Ishikawa (cell line): ENCODE results near the gene DDX49.

Experiments used
- CREB1 ChIP-seq: IDR thresholded peaks from 2 replicates; pipeline ENCODE4 v1.6.1; 2012; ENCODE audit warnings: low read depth
- EGR1 ChIP-seq: IDR thresholded peaks from 2 replicates; pipeline ENCODE4 v1.6.1; 2012
- EP300 ChIP-seq: IDR thresholded peaks from 2 replicates; pipeline ENCODE4 v1.6.1; 2012; ENCODE audit warnings: borderline replicate concordance
- RAD21 ChIP-seq: IDR thresholded peaks from 2 replicates; pipeline ENCODE4 v1.6.1; 2012; ENCODE audit warnings: low read depth
- TAF1 ChIP-seq: IDR thresholded peaks from 2 replicates; pipeline ENCODE4 v1.6.1; 2012; ENCODE audit warnings: low read depth, mild to moderate bottlenecking
- TCF12 ChIP-seq: IDR thresholded peaks from 2 replicates; pipeline ENCODE4 v1.6.1; 2012; ENCODE audit warnings: low read depth
- ZBTB7A ChIP-seq: IDR thresholded peaks from 2 replicates; pipeline ENCODE4 v1.6.1; 2012; ENCODE audit warnings: low read depth
- TF ChIP-seq, protein P1 (sequence below): IDR thresholded peaks from 2 replicates; pipeline ENCODE4 v1.6.1; 2012; ENCODE audit warnings: low read depth, mild to moderate bottlenecking
- TF ChIP-seq, protein P2 (sequence below): IDR thresholded peaks from 2 replicates; pipeline ENCODE4 v1.6.1; 2012

DNA sequence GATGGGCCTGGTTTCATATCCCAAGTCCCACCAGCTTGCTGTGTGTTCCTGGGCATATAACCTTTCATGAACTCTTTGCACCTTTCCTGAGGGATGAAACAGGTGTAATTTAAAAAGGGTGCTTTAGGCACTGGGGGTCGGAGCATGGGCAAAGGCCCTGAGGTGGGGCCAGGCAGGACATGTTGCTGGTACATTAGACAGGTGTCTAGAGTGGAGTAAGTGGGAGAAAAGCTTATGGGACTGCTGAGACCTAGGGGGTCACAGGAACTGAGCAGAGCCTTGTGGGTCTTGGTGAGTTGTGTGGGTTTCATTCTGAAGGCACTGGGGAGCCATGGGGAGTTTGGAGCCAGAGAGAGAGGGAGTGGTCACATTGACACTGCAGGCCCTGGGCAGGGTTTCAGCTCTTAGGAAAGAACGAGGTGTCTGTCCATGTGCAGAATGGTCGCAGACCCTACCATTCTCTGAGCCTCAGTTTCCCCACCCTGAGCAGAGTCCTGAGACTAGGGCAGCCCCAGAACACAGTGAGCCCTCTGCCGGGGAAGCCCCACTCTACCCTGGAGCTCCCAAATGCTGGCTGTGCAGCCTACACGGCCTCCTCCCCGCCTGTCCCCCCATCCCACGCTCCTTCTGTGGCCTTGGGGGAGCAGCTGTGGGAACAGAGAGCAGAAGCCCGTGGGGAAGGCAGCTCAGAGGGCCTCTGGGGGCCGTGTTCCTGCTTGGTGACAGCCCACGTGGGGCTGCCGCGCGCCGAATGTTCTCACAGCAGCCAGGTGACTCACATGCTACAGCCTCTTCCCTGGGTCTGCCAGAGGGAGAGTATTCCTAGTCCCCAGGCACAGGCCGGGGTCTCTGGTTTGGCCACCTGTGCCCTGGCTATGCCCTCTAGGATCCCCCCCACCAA is 28.8 kb downstream of the DDX49 start:
- TF ChIP-seq EGR1 (no peak), EP300 (no peak), RAD21 (no peak), ZBTB7A (no peak), TCF12 (no peak), CREB1 (no peak), TAF1 (no peak)
- TF ChIP-seq, protein P1, sequence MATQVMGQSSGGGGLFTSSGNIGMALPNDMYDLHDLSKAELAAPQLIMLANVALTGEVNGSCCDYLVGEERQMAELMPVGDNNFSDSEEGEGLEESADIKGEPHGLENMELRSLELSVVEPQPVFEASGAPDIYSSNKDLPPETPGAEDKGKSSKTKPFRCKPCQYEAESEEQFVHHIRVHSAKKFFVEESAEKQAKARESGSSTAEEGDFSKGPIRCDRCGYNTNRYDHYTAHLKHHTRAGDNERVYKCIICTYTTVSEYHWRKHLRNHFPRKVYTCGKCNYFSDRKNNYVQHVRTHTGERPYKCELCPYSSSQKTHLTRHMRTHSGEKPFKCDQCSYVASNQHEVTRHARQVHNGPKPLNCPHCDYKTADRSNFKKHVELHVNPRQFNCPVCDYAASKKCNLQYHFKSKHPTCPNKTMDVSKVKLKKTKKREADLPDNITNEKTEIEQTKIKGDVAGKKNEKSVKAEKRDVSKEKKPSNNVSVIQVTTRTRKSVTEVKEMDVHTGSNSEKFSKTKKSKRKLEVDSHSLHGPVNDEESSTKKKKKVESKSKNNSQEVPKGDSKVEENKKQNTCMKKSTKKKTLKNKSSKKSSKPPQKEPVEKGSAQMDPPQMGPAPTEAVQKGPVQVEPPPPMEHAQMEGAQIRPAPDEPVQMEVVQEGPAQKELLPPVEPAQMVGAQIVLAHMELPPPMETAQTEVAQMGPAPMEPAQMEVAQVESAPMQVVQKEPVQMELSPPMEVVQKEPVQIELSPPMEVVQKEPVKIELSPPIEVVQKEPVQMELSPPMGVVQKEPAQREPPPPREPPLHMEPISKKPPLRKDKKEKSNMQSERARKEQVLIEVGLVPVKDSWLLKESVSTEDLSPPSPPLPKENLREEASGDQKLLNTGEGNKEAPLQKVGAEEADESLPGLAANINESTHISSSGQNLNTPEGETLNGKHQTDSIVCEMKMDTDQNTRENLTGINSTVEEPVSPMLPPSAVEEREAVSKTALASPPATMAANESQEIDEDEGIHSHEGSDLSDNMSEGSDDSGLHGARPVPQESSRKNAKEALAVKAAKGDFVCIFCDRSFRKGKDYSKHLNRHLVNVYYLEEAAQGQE = no peak
- TF ChIP-seq, protein P2, sequence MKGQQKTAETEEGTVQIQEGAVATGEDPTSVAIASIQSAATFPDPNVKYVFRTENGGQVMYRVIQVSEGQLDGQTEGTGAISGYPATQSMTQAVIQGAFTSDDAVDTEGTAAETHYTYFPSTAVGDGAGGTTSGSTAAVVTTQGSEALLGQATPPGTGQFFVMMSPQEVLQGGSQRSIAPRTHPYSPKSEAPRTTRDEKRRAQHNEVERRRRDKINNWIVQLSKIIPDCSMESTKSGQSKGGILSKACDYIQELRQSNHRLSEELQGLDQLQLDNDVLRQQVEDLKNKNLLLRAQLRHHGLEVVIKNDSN = no peak
